ENCODE results near the gene GPR35. TPM values are rescaled to one million over a fixed set of nuclear protein-coding genes. Genes with fewer than 3 reads are reported as not detected.

Gene GPR35
- total and polyA plus RNA-seq, 4 donors = 0.30 to 2.4 (median 0.44) TPM

GRCh38 chr2:240636563-240637115, 11.4 kb downstream of the GPR35 start (continued):
- TF ChIP-seq SP1 (IDR thresholded peaks at IDR 0.05) = no peak

DNA sequence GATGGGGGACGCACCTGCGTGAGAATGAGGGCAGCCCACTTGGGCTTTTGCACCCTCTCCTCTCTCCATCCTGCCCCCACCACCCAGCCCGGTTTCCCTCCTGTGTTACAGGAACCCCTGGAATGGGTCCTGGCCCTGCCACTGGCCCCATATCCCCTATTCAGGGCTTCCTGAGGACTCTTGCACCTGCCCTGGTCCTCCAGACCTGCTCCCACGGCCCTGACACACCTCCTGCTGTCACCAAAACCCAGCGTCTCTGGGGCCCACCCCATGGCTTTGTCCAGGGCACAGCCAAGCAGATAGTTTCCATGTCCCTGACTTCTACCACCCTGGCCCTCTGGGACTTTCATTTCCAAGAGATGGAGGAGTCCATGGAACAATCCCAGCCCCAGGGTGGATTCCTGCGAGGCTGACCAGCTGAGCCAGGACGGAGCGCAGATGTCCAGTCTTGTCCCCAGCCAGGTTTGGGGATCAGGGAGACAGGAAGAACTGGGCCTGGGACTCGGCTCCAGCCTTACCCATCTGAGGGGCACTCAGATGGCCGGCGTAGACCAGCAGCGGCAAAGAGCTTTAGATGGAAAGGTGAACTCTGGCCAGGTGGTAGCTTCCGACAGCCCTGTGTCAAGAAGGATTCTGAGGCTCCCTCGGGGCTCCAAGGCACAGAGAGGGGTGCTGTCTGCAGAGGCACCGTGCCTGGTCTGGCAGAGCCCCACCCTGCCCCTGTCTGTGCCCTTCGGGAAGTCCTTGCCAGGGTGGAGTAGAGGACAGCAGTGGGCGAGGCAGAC, 12.0 kb downstream of the GPR35 start:
- Histone ChIP-seq H3K9ac (ENCODE audit: low read depth in 1 of 2, low read length in 2 of 2) (no peak overlapping the region), H3K27me3 (ENCODE audit: control insufficient read depth in 4 of 4, insufficient read depth in 4 of 4, low read length in 3 of 4) (no peaks in the 10 kb centered on the region), H3K36me3 (ENCODE audit: control insufficient read depth in 4 of 4, insufficient read depth in 3 of 4, low read depth in 1 of 4, low read length in 3 of 4) (no peaks in the 10 kb centered on the region), H3K9me3 (ENCODE audit: control insufficient read depth in 4 of 4, low read length in 3 of 4) (peaks cover 0 to 4% (median 1%) of the 10 kb centered on the region in 4 donors), H3K4me3 (ENCODE audit: low read depth in 1 of 3, low read length in 3 of 3) (no peak overlapping the region), H3K27ac (ENCODE audit: low read depth in 1 of 2, low read length in 2 of 2) (no peak overlapping the region), H3K4me1 (ENCODE audit: control insufficient read depth in 4 of 4, insufficient read depth in 4 of 4, low read length in 3 of 4) (no peaks in the 10 kb centered on the region)
- 82% methylated on average over 17 of the region's 17 CpGs for whole genome bisulfite sequencing
- TF ChIP-seq, protein P1, sequence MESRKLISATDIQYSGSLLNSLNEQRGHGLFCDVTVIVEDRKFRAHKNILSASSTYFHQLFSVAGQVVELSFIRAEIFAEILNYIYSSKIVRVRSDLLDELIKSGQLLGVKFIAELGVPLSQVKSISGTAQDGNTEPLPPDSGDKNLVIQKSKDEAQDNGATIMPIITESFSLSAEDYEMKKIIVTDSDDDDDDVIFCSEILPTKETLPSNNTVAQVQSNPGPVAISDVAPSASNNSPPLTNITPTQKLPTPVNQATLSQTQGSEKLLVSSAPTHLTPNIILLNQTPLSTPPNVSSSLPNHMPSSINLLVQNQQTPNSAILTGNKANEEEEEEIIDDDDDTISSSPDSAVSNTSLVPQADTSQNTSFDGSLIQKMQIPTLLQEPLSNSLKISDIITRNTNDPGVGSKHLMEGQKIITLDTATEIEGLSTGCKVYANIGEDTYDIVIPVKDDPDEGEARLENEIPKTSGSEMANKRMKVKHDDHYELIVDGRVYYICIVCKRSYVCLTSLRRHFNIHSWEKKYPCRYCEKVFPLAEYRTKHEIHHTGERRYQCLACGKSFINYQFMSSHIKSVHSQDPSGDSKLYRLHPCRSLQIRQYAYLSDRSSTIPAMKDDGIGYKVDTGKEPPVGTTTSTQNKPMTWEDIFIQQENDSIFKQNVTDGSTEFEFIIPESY (IDR thresholded peaks at IDR 0.05) = no peak
- TF ChIP-seq FOXA2 (IDR thresholded peaks at IDR 0.05) (no peak), EGR1 (IDR thresholded peaks at IDR 0.05; ENCODE audit: low read depth in 2 of 2) (no peak), GABPA (IDR thresholded peaks at IDR 0.05 in 1 of 2, conservative IDR thresholded peaks at IDR 0.05 in 1 of 2) (no peak), YY1 (IDR thresholded peaks at IDR 0.05) (no peak), JUND (IDR thresholded peaks at IDR 0.05) (no peak), NR2F2 (IDR thresholded peaks at IDR 0.05) (no peak), CTCF (IDR thresholded peaks at IDR 0.05; ENCODE audit: low read depth, low read length, missing input control) (no peak), MAX (IDR thresholded peaks at IDR 0.05) (no peak), HNF4G (IDR thresholded peaks at IDR 0.05) (no peak), RAD21 (IDR thresholded peaks at IDR 0.05) (no peak), RXRA (IDR thresholded peaks at IDR 0.05) (no peak), TAF1 (conservative IDR thresholded peaks at IDR 0.05) (no peak), FOXA1 (IDR thresholded peaks at IDR 0.05) (no peak)
- TF ChIP-seq, protein P2, sequence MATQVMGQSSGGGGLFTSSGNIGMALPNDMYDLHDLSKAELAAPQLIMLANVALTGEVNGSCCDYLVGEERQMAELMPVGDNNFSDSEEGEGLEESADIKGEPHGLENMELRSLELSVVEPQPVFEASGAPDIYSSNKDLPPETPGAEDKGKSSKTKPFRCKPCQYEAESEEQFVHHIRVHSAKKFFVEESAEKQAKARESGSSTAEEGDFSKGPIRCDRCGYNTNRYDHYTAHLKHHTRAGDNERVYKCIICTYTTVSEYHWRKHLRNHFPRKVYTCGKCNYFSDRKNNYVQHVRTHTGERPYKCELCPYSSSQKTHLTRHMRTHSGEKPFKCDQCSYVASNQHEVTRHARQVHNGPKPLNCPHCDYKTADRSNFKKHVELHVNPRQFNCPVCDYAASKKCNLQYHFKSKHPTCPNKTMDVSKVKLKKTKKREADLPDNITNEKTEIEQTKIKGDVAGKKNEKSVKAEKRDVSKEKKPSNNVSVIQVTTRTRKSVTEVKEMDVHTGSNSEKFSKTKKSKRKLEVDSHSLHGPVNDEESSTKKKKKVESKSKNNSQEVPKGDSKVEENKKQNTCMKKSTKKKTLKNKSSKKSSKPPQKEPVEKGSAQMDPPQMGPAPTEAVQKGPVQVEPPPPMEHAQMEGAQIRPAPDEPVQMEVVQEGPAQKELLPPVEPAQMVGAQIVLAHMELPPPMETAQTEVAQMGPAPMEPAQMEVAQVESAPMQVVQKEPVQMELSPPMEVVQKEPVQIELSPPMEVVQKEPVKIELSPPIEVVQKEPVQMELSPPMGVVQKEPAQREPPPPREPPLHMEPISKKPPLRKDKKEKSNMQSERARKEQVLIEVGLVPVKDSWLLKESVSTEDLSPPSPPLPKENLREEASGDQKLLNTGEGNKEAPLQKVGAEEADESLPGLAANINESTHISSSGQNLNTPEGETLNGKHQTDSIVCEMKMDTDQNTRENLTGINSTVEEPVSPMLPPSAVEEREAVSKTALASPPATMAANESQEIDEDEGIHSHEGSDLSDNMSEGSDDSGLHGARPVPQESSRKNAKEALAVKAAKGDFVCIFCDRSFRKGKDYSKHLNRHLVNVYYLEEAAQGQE (IDR thresholded peaks at IDR 0.05) = no peak
- TF ChIP-seq, protein P3, sequence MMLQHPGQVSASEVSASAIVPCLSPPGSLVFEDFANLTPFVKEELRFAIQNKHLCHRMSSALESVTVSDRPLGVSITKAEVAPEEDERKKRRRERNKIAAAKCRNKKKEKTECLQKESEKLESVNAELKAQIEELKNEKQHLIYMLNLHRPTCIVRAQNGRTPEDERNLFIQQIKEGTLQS (IDR thresholded peaks at IDR 0.05) = no peak
- DNase-seq (ENCODE audit: low spot score) = no peak
